Sigmoid colon (tissue), 4 donors: ENCODE measurements around the gene FAM163B.

Source experiments
- EP300 ChIP-seq, 4 donors: sonication (generic); formaldehyde crosslinking; IDR thresholded peaks; one replicate each; pipeline ENCODE4 v1.6.1; 2017; ENCODE audit warnings: antibody characterized with exemption in 4 of 4
- POLR2A ChIP-seq, 2 donors: fragments of 450-650 bp; IDR thresholded peaks; one replicate each; pipeline ENCODE4 v1.6.1; 2016; ENCODE audit warnings: antibody characterized with exemption in 2 of 2, mild to moderate bottlenecking in 2 of 2, moderate library complexity in 2 of 2
- TF ChIP-seq, protein P1 (sequence below), 4 experiments: fragments of 450-650 bp in 3 of 4; fragments of 200-600 bp in 1 of 4; IDR thresholded peaks; one replicate each; pipeline ENCODE4 v1.5.1; 2016 to 2019; ENCODE audit warnings: antibody characterized with exemption in 4 of 4, mild to moderate bottlenecking in 3 of 4, moderate library complexity in 2 of 4

- TF ChIP-seq, protein P1, sequence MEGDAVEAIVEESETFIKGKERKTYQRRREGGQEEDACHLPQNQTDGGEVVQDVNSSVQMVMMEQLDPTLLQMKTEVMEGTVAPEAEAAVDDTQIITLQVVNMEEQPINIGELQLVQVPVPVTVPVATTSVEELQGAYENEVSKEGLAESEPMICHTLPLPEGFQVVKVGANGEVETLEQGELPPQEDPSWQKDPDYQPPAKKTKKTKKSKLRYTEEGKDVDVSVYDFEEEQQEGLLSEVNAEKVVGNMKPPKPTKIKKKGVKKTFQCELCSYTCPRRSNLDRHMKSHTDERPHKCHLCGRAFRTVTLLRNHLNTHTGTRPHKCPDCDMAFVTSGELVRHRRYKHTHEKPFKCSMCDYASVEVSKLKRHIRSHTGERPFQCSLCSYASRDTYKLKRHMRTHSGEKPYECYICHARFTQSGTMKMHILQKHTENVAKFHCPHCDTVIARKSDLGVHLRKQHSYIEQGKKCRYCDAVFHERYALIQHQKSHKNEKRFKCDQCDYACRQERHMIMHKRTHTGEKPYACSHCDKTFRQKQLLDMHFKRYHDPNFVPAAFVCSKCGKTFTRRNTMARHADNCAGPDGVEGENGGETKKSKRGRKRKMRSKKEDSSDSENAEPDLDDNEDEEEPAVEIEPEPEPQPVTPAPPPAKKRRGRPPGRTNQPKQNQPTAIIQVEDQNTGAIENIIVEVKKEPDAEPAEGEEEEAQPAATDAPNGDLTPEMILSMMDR (IDR thresholded peaks at IDR 0.05): no peak
- TF ChIP-seq POLR2A (IDR thresholded peaks at IDR 0.05) (no peak), EP300 (IDR thresholded peaks at IDR 0.05) (no peak)
Observed at GRCh38 chr9:133635533-133636531, 26.6 kb upstream of the FAM163B start, which contains the start of gene DBH.
